HG03520 (cell line): ENCODE results near the gene IRF9.
A peak's percentile ranks its signal among the peaks of the same experiment; 100 is the strongest.

Experiments
- ATAC-seq: cut with Tn5 transposase; IDR thresholded peaks from one replicate; pipeline ENCODE4 v1.9.1; 2021; ENCODE audit warnings: mild to moderate bottlenecking, moderate library complexity; ENCODE audit not compliant: unreplicated experiment

The IRF9 gene

DNA sequence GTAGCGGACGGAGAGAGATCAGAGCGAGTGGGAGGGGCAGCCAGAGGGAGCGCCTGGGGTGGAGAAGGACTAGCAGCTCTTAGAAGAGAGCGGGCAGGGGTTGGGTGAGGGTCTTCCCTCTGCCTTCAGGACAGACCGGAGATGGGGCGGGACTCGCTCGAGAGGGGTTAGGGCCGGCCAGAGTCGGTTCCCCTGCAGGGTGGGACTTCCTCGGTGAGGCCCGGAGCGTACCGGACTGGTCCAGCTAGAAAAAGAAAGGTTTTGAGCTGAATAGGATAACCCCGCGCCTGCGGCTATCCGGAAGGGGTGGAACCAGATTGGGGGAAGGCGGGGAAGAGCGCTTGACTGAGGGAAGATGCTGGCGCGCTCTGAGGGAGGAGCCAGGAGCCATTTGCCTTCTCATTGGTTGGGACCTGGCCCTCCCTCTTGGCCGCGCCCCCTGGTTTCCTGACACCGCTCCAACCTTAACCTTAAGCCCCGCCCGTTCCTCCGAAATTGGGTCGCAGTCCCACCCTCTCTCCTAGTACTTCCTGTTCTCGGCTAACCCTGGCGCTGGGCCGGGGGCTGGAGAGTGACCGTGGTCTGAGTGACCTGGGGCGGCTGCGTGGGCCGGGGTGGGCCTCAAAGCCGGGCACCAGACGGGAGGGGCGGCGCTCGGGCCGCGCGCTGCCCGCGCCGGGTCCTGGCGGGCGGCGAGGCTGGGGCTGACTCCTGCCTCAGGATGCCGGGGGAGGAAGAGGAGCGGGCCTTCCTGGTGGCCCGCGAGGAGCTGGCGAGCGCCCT lies 13.9 kb upstream of the IRF9 start, which contains the start of gene RNF31:
Gene RNF31, plus strand, starts transcription at position 521 of the 783 bp plus-strand sequence. Its CDS starts 201 bp downstream, at position 722.
- ATAC-seq, result peak; percentile 81

DNA sequence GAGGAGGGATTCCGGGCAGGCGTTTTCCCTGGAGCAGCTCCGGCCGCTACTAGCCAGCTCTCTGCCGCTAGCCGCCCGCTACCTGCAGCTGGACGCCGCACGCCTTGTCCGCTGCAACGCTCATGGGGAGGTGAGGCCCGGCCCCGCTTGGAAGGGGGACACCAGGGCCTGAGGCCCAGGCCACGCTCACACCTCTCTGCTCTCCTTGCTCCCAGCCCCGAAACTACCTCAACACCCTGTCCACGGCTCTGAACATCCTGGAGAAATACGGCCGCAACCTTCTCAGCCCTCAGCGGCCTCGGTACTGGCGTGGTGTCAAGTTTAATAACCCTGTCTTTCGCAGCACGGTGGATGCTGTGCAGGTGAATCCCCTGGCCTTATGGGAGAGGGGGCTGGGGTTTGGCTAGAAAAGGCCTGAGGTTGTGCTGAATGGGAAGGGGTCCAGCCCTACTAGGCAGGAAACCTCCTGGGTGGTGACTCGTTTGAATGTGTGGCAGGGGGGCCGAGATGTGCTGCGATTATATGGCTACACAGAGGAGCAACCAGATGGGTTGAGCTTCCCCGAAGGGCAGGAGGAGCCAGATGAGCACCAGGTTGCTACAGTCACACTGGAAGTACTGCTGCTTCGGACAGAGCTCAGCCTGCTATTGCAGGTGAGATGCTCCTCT lies 13.2 kb upstream of the IRF9 start:
- ATAC-seq, result no peak

DNA sequence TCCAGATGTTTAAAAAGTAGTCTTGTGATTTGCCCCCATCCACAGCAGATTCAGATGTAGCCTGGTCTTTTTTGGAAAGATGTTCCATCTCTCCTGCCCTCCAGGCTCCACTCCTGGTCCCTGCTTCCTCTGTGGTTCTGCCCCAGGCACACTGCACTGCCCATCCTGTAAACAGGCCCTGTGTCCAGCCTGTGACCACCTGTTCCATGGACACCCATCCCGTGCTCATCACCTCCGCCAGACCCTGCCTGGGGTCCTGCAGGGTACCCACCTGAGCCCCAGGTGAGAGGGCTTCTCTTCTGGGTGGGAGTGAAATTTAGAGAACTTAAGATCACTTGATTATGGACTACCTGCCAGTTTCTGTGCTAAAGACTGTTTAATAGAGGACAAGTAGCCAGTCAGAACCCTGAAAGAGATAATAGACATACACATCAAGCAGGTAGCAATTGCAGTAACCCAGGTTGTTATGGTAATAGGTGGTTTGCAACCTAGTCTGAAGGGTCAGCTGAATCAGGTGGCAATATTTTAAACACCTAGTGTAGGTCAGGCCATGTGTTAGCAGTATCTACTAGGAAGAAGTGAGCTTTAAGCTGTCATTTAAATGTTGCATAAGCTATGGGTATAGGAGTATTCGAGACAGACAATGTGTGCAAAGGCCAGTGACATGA lies 11.6 kb upstream of the IRF9 start:
- no peak for ATAC-seq

DNA sequence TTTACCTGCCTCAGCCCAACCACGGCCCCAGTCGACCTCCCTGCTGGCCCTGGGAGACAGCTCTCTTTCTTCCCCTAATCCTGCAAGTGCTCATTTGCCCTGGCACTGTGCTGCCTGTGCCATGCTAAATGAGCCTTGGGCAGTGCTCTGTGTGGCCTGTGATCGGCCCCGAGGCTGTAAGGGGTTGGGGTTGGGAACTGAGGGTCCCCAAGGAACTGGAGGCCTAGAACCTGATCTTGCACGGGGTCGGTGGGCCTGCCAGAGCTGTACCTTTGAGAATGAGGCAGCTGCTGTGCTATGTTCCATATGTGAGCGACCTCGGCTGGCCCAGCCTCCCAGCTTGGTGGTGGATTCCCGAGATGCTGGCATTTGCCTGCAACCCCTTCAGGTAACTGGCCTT lies 11.0 kb upstream of the IRF9 start:
- ATAC-seq, result no peak

DNA sequence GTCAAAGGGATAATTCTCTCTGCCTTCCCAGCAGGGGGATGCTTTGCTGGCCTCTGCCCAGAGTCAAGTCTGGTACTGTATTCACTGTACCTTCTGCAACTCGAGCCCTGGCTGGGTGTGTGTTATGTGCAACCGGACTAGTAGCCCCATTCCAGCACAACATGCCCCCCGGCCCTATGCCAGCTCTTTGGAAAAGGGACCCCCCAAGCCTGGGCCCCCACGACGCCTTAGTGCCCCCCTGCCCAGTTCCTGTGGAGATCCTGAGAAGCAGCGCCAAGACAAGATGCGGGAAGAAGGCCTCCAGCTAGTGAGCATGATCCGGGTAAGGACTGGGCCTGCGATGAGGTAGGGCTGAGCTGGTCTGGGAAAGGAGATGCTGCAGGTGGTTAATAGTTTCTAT lies 10.5 kb upstream of the IRF9 start:
- ATAC-seq, result no peak

DNA sequence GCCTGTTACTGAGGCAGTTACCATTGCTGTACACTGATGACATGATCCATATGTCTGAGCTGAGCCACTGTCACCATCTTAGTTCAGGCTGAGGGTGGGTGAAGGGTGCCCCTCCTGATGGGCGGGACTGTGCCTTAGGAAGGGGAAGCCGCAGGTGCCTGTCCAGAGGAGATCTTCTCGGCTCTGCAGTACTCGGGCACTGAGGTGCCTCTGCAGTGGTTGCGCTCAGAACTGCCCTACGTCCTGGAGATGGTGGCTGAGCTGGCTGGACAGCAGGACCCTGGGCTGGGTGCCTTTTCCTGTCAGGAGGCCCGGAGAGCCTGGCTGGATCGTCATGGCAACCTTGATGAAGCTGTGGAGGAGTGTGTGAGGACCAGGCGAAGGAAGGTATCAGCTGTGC lies 10.1 kb upstream of the IRF9 start:
- no peak for ATAC-seq

DNA sequence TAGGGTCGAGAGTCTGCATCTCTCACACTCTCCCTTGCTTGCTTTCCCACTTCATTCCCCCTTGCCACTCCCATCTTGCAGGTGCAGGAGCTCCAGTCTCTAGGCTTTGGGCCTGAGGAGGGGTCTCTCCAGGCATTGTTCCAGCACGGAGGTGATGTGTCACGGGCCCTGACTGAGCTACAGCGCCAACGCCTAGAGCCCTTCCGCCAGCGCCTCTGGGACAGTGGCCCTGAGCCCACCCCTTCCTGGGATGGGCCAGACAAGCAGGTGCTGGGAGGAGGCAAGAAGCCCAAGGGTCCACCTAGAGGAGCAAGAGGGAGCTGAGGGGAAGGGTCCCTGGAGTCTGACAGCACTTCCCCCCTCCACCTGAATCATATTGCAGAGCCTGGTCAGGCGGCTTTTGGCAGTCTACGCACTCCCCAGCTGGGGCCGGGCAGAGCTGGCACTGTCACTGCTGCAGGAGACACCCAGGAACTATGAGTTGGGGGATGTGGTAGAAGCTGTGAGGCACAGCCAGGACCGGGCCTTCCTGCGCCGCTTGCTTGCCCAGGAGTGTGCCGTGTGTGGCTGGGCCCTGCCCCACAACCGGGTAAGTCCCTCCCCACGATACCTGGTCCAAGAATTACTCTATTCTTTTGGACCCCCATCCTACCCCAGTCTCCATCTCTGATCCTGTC lies 9.5 kb upstream of the IRF9 start:
- ATAC-seq, result no peak

DNA sequence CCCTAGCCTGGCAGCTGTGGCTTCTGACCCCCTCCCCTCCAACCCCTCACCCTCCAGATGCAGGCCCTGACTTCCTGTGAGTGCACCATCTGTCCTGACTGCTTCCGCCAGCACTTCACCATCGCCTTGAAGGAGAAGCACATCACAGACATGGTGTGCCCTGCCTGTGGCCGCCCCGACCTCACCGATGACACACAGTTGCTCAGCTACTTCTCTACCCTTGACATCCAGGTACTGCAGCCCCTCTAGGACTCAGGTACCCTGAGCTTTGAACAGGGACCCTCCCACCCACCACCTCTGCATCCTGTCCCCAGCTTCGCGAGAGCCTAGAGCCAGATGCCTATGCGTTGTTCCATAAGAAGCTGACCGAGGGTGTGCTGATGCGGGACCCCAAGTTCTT lies 6.0 kb upstream of the IRF9 start:
- no peak for ATAC-seq

DNA sequence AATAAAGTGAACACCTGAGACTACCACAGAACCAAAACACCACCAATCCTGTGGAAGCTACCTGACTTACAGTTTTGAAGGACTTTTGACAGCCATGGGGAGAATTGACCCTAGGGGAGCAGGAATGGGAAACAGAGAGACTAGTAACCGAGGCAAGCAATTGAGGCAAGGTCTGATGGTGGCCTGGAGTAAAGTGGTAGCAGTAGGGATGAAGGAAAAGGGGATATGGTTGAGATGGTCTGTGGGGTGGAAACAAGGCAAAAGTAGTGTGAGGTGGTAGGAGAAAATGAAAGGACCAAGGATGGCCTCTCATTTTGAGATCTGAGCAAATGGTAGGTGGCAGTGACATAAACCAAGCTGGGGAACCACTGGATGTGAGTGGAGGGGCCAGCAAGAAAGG lies 4.2 kb upstream of the IRF9 start:
- ATAC-seq, result no peak

DNA sequence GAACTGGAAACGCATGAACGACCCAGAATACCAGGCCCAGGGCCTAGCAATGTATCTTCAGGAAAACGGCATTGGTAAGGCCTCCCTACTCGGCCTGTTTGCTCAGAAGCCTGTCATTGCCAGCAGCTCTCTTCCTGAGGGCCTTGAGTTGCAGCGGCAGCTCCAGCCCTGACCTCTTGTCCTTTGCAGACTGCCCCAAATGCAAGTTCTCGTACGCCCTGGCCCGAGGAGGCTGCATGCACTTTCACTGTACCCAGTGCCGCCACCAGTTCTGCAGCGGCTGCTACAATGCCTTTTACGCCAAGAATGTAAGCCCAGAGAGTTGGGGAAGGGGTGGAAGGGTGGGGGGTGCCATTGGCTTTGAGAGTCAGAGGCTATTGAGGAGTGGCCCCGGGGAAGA lies 3.7 kb upstream of the IRF9 start:
- no peak for ATAC-seq

DNA sequence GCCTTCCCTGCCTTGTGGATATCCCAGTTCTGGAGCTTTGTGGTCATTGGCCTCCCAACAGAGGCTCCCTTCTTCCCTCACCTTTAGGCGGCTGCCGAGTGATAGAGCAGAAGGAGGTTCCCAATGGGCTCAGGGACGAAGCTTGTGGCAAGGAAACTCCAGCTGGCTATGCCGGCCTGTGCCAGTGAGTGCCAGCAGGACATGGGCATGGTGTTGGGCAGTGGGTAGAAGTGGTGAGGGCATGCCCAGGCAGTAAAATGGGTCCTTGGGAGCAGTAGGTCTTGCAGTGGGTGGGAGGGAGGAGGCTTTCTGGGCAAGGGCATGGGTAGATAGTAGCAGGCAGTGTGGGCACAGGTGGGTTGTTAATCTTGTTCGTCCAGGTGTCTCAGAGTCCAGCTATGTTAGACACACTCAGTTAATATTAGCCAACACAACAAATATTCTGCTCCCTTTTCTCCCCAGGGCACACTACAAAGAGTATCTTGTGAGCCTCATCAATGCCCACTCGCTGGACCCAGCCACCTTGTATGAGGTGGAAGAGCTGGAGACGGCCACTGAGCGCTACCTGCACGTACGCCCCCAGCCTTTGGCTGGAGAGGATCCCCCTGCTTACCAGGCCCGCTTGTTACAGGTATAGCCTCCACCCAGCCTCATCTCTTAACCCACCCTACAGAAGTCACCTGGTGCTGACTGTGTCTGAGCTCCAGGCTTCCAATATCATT lies 1.1 kb upstream of the IRF9 start:
- ATAC-seq, result no peak

DNA sequence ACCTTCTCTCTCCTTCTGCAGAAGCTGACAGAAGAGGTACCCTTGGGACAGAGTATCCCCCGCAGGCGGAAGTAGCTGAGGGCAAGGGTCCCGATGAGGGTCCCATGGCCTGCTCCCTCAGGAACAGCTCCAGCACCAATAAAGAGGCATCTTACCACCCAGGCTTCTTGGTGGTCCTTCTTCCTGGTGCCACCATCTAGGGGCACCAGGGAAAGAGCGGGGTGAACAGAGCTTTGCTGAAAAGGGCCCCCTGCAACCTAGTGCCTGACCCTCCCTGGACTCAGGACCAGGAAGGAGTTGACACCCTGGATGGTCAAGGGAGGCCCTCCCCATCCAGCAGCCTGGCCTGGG lies 591 bp upstream of the IRF9 start:
- no peak for ATAC-seq

DNA sequence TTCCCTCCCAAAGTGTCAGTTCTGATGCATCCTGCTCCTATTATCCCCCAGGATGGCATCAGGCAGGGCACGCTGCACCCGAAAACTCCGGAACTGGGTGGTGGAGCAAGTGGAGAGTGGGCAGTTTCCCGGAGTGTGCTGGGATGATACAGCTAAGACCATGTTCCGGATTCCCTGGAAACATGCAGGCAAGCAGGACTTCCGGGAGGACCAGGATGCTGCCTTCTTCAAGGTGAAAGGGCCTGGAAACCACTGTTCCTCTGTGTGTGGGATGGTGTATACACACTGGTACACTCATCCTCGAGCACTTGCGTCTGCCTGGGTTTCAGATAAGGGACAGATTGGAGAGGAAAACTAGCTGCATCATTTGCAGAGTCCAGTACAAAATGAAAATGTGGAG lies 1.0 kb downstream of the IRF9 start:
- ATAC-seq, result no peak

DNA sequence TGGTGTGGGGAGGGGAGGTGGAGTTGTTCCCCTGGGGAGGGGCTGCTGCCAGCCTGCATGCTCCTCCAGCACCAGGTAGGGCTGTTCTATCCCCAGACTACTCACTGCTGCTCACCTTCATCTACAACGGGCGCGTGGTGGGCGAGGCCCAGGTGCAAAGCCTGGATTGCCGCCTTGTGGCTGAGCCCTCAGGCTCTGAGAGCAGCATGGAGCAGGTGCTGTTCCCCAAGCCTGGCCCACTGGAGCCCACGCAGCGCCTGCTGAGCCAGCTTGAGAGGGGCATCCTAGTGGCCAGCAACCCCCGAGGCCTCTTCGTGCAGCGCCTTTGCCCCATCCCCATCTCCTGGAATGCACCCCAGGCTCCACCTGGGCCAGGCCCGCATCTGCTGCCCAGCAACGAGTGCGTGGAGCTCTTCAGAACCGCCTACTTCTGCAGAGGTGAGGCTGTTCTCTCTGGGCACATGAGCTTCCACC lies 3.5 kb downstream of the IRF9 start:
- no peak for ATAC-seq

DNA sequence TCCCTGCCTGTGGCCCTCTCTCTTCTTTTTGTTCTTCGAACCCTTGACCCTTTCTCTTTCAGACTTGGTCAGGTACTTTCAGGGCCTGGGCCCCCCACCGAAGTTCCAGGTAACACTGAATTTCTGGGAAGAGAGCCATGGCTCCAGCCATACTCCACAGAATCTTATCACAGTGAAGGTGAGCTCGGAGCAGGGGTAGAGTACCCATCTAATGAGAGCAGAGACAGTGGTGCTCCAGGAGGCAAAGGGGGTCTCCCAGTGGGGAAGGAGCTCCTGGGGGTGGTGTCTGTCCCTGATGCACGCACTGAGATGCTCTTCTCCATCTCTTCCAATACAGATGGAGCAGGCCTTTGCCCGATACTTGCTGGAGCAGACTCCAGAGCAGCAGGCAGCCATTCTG lies 4.7 kb downstream of the IRF9 start:
- no peak for ATAC-seq

DNA sequence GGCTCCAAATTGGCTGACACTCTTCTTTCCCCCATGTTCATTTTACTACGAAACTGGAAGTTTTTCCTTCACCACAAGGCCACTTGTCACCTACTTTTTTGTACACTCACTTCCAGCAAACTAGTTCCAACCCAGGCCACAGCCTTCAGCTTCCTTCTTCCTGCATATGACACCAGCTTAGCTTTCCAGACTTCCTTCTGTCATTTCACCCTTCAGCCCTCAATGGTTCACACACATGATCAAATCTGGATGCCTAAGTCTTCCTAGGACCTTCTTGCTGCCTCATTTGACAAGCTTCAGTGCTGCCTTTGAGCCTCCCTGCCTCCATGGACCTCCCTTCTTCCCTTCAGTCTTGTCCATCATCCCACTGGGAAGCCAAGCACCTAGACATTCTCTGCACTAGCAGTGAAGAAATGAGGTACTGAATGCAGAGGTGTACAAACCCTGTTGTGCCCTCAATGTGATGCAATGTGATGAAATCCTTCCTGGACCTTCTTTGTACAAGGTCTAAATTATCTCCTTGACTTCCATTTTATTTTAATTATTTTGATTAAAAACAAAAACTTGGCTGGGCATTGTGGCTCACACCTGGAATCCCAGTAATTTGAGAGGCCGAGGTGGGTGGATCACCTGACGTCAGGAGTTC lies 6.5 kb downstream of the IRF9 start:
- no peak for ATAC-seq

DNA sequence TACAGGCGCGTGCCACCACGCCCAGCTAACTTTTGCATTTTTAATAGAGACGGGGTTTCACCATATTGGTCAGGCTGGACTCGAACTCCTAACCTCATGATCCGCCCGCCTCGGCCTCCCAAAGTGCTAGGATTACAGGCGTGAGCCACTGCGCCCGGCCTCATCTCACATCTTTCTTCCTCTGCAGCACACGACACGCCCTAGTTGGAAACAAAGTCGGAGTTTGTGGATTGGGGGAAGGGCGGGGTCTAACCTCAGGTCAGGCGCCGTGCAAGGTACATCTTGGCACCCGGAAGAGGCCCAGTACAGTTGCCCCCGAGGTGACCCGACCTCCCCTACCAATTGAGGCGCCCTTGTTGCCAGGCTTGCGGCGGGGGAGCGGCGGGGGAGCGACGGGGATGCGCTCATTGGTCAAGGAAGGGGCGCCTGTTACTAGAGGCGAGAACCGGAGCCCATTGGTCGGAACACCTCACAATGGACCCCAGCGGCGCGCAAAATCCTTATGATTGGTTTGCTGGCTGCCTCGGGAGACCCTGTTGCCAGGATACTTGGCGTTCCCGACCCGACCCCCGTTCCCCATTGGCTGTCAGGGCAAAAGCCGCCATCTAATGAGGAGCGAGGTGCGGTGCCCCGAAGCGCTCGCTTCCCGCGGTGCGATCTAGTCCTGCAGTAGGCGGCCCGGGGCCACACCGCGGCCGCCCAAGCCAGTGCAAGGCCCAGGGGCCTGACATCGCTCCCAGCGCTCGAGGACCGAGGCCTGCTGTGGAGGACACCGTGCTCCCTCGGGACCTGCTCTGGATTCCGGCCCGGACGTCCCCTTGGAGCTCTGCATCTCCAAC lies 10.6 kb downstream of the IRF9 start, which contains the start of gene REC8:
Gene REC8, plus strand, starts transcription at position 659 of the 839 bp plus-strand sequence. CDS start 473 bp downstream, outside the sequence.
- peak; percentile 64 for ATAC-seq

DNA sequence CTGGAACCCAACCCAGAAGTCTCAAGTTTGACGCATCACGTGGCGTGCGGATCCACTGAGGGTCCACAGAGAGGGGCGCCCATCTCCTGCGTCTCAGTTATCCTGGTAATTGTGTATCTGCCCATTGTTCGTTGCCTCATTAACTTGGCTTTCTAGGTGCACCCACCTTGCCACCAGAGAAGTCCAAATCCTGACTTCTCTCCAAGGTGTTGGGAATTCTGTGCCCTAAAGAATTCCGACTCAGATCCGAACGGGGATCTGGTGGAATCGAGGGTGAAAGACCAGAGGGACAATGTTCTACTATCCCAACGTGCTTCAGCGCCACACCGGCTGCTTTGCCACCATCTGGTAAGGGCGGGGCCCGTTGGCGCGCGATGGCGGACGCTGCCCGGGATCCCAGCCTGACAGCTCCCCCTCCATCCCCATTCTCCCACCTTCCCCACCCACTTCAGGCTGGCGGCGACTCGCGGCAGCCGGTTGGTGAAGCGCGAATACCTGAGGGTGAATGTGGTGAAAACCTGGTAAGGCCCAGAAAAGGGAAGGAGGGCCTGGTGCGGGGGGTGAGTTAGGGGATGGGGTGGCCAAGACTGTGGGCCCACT lies 11.3 kb downstream of the IRF9 start:
- no peak for ATAC-seq

DNA sequence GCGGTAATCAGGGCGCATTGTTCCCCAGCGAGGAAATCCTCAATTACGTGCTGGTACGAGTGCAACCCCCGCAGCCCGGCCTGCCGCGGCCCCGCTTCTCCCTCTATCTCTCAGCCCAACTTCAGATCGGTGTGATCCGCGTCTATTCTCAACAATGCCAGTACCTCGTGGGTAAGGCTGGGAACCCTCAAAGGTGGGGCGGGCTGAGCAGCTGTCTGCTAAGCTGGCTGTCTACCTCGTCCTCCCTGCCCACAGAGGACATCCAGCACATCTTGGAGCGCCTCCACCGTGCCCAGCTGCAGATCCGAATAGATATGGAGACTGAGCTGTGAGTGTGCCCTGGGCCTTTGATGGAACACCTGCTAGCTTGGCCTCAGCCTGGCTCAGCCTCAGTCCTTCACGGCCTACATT lies 11.8 kb downstream of the IRF9 start:
- no peak for ATAC-seq
